Caco-2 (cell line): ENCODE measurements around the gene MAGIX. TPM values are rescaled to one million over a fixed set of nuclear protein-coding genes. Genes with fewer than 3 reads are reported as not detected.
A peak's percentile ranks its signal among the peaks of the same experiment; 100 is the strongest.

Source experiments
- BruUV-seq: library from RNA; stranded (reverse); fragments of 400-500 nt; replicated peaks from 2 replicates; lab custom pipeline; 2021; lab: Mats Ljungman, UMichigan
- CTCF ChIA-PET: fragments of 300-600 bp; sonication (Branson Sonifier 250); formaldehyde crosslinking; loops from one replicate; lab custom pipeline; 2022; ENCODE audit warnings: antibody characterized with exemption; lab: Charles Lee
- POLR2A ChIA-PET: fragments of 300-600 bp; sonication (Branson Sonifier 250); formaldehyde crosslinking; loops from one replicate; lab custom pipeline; 2022; ENCODE audit warnings: antibody characterized with exemption; lab: Charles Lee
- DNase-seq, 2 experiments: peaks; one replicate each; pipeline versions ENCODE4 v3.0.0 to v3.0.0-alpha.2; 2020 to 2022
- H3K27me3 ChIP-seq: replicated peaks from 2 replicates; pipeline ENCODE4 v1.6.0; 2011; ENCODE audit warnings: low read length; ENCODE audit not compliant: control insufficient read depth, insufficient read depth
- H3K36me3 ChIP-seq: 2 replicates; pipeline ENCODE4 v1.5.1; 2011; ENCODE audit warnings: low read length; ENCODE audit not compliant: control insufficient read depth, insufficient read depth
- H3K4me1 ChIP-seq: fragments of 250-450 bp; sonication (Bioruptor Pico); 2 replicates; pipeline ENCODE4 v1.5.1; 2020; ENCODE audit warnings: mild to moderate bottlenecking
- H3K4me3 ChIP-seq: 2 replicates; pipeline ENCODE4 v1.5.1; 2011; ENCODE audit warnings: low read depth, mild to moderate bottlenecking, control low read depth, low read length
- H3K9me3 ChIP-seq: fragments of 250-450 bp; sonication (Bioruptor Pico); 2 replicates; pipeline ENCODE4 v1.5.1; 2020; ENCODE audit warnings: mild to moderate bottlenecking, moderate library complexity
- H3K27ac Mint-ChIP-seq: one replicate; pipeline ENCODE4 v1.8.0; 2022; ENCODE audit warnings: mixed read lengths; ENCODE audit not compliant: unreplicated experiment
- H3K27me3 Mint-ChIP-seq: one replicate; pipeline ENCODE4 v1.8.0; 2022; ENCODE audit warnings: mixed read lengths; ENCODE audit not compliant: insufficient read depth, unreplicated experiment
- H3K36me3 Mint-ChIP-seq: one replicate; pipeline ENCODE4 v1.8.0; 2022; ENCODE audit warnings: mild to moderate bottlenecking, mixed read lengths; ENCODE audit not compliant: insufficient read depth, unreplicated experiment
- H3K4me1 Mint-ChIP-seq: one replicate; pipeline ENCODE4 v1.8.0; 2022; ENCODE audit warnings: low read depth, mixed read lengths; ENCODE audit not compliant: unreplicated experiment
- H3K4me3 Mint-ChIP-seq: one replicate; pipeline ENCODE4 v1.8.0; 2022; ENCODE audit warnings: mild to moderate bottlenecking, moderate library complexity, mixed read lengths; ENCODE audit not compliant: unreplicated experiment
- H3K9me3 Mint-ChIP-seq: one replicate; pipeline ENCODE4 v1.8.0; 2022; ENCODE audit warnings: mixed read lengths; ENCODE audit not compliant: unreplicated experiment
- intact Hi-C: fragments of 100-400 bp; cut with micrococcal nuclease; formaldehyde crosslinking; loops from one replicate; pipeline ENCODE4 v1.10.0; 2022; ENCODE audit not compliant: unreplicated experiment
- total RNA-seq: library from RNA; stranded (reverse); gene quantifications from 2 replicates; pipeline ENCODE4 v1.2.3, GENCODE V29; 2022
- TF ChIP-seq, protein P1 (sequence below), 2 experiments: fragments of 200-600 bp in 1 of 2; IDR thresholded peaks; 1 replicate in 1 of 2; 2 replicates in 1 of 2; pipeline versions ENCODE4 v1.5.1 to v1.8.0; 2011 to 2022; ENCODE audit warnings: antibody characterized with exemption in 1 of 2, control low read depth in 1 of 2, inconsistent platforms in 1 of 2, low read depth in 1 of 2, low read length in 1 of 2, mild to moderate bottlenecking in 1 of 2, moderate library complexity in 1 of 2; ENCODE audit not compliant: insufficient read depth in 1 of 2, severe bottlenecking in 1 of 2, unreplicated experiment in 1 of 2

MAGIX gene
- total RNA-seq, 1 experiment from 2014 or later: 1.5 TPM

DNA sequence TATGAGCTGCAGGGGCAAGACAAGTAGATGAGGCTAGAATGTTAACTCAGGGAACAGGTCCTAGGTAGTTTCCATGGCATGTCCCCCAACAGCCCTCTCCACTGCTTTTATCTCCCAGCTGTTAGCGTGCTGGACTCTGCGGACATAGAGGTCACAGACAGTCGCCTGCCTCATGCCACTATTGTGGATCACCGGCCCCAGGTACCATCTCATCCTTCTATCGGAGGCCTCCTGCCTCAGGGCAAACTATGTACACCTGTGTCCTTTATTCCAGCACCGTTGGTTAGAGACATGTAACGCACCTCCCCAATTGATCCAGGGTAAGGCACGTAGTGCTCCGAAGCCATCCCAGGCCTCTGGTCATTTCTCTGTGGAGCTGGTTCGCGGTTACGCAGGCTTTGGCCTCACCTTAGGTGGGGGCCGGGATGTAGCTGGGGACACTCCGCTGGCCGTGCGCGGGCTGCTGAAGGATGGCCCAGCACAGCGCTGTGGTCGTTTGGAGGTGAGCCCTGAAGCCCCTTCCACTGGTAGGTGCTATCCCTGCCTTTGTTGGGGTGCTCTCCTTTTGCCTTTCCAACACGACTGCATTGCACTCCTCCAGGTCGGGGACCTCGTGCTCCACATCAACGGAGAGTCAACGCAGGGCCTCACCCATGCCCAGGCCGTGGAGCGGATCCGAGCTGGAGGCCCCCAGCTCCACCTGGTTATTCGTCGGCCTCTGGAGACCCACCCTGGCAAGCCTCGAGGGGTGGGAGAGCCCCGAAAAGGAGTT is 2.2 kb downstream of the MAGIX start:
- Histone ChIP-seq H3K27me3 (no peaks in the 10 kb centered on the region), H3K4me1 (no peaks in the 10 kb centered on the region), H3K36me3 (no peaks in the 10 kb centered on the region), H3K4me3 (no peak overlapping the region), H3K9me3 (no peaks in the 10 kb centered on the region)
- Mint-ChIP-seq H3K27me3 (no peaks in the 10 kb centered on the region), H3K9me3 (no peaks in the 10 kb centered on the region), H3K4me3 (peak overlapping the region; percentile 73), H3K36me3 (peaks cover 9% of the 10 kb centered on the region), H3K27ac (peak overlapping the region; percentile 89), H3K4me1 (peaks cover 7% of the 10 kb centered on the region)
- CTCF ChIA-PET: no interaction called here
- BruUV-seq: no TSS peak
- DNase-seq: no peak
- POLR2A ChIA-PET: interaction anchor here (0.6 kb wide), 1 partner anchor 118 kb away, joined by 3 read pairs; no protein-coding TSS in a partner anchor
- TF ChIP-seq, protein P1, sequence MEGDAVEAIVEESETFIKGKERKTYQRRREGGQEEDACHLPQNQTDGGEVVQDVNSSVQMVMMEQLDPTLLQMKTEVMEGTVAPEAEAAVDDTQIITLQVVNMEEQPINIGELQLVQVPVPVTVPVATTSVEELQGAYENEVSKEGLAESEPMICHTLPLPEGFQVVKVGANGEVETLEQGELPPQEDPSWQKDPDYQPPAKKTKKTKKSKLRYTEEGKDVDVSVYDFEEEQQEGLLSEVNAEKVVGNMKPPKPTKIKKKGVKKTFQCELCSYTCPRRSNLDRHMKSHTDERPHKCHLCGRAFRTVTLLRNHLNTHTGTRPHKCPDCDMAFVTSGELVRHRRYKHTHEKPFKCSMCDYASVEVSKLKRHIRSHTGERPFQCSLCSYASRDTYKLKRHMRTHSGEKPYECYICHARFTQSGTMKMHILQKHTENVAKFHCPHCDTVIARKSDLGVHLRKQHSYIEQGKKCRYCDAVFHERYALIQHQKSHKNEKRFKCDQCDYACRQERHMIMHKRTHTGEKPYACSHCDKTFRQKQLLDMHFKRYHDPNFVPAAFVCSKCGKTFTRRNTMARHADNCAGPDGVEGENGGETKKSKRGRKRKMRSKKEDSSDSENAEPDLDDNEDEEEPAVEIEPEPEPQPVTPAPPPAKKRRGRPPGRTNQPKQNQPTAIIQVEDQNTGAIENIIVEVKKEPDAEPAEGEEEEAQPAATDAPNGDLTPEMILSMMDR (IDR thresholded peaks at IDR 0.05; ENCODE audit: insufficient read depth in 1 of 2, low read depth in 1 of 2, low read length in 1 of 2, severe bottlenecking in 1 of 2, unreplicated experiment in 1 of 2): no peak
- intact Hi-C loops: loop anchor here (1.0 kb wide), 2 partner anchors 41 to 121 kb away; partner anchors contain the start of genes GPKOW and TFE3

DNA sequence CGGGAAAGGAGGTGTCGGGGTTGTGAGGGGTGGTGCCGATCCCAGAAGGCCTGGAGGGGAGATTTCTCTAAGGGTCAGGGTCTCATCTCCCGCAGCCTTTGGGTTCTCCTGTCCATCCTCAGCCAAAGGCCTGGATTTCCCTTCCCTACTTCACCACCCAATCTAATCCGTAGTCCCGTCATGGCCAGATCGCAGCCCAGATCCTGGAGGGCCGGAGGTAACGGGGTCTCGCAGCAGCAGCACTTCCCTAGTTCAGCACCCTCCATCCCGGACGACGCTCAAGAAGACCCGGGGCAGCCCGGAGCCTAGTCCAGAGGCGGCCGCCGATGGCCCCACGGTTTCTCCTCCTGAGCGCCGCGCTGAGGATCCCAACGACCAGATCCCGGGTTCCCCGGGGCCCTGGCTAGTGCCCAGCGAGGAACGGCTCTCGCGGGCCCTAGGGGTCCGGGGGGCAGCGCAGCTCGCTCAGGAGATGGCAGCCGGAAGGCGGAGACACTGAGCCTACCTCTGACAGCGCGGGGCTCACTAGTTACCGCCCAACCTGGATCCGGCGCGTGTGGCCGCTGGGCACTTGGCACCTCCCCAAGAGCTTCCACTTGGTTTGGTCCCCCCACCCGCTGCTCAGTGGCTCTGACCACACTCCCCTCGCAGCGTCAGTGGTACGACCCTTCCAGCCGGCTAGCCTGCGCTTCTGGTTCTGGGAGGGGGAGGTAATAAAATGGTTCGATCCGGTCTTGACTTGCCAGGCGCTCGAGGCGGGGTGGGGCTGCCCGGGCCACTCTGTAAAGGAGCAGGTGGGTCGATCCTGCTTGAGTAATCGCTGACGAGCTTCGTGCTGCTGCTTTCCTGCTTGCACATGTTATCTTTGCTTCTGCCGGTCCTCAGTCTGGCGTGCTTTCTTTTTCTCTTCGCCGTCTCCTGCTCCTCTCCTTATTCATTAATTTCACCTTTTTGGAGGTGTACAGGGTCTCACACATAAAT is 3.6 kb downstream of the MAGIX start:
- H3K4me3 ChIP-seq: no peak overlapping the region
- H3K4me1 Mint-ChIP-seq: peaks cover 7% of the 10 kb centered on the region
- no peak overlapping the region for H3K27ac Mint-ChIP-seq
- no peaks in the 10 kb centered on the region for H3K9me3 Mint-ChIP-seq
- no peaks in the 10 kb centered on the region for H3K27me3 Mint-ChIP-seq
- peak in 1 of 2 experiments; percentile 55 for DNase-seq
- no peaks in the 10 kb centered on the region for H3K4me1 ChIP-seq
- CTCF ChIA-PET: no interaction called here
- H3K4me3 Mint-ChIP-seq: no peak overlapping the region
- TF ChIP-seq, protein P1 (IDR thresholded peaks at IDR 0.05; ENCODE audit: insufficient read depth in 1 of 2, low read depth in 1 of 2, low read length in 1 of 2, severe bottlenecking in 1 of 2, unreplicated experiment in 1 of 2): no peak
- H3K27me3 ChIP-seq: no peaks in the 10 kb centered on the region
- H3K9me3 ChIP-seq: no peaks in the 10 kb centered on the region
- POLR2A ChIA-PET: no interaction called here
- BruUV-seq: no TSS peak
- intact Hi-C loops: no loop called here
- peaks cover 9% of the 10 kb centered on the region for H3K36me3 Mint-ChIP-seq
- H3K36me3 ChIP-seq: no peaks in the 10 kb centered on the region
